Stimulated activated CD4-positive, alpha-beta T cell treated with anti-CD3 and anti-CD28 coated beads, Interleukin-4, amount 100 ng/mL, for 1 hour (primary cell): ENCODE results near the gene TTLL5.

Experiments used
- DNase-seq: peaks from one replicate; pipeline ENCODE4 v3.0.0-alpha.2; 2020

TTLL5 gene

DNA sequence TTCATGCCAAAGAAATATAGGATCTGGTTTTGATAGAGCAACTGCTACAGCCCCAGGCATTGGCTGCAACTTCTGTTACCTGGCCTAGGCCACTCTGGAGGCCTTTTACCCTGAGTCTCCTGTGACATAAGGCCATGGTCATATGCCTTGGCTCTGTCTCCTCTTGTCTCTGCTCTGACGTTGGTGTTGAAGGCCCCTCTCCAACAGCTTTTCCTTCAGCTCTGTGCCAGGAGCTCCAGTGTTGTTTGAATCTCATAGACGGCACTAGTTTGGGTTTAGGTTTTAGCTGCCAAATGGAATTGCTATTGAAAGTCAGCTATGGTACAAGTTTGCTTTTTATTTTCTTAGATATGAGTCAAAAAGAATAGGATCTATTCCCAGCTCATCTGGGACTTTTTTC, 41.1 kb downstream of the TTLL5 start:
- DNase-seq: no peak

DNA sequence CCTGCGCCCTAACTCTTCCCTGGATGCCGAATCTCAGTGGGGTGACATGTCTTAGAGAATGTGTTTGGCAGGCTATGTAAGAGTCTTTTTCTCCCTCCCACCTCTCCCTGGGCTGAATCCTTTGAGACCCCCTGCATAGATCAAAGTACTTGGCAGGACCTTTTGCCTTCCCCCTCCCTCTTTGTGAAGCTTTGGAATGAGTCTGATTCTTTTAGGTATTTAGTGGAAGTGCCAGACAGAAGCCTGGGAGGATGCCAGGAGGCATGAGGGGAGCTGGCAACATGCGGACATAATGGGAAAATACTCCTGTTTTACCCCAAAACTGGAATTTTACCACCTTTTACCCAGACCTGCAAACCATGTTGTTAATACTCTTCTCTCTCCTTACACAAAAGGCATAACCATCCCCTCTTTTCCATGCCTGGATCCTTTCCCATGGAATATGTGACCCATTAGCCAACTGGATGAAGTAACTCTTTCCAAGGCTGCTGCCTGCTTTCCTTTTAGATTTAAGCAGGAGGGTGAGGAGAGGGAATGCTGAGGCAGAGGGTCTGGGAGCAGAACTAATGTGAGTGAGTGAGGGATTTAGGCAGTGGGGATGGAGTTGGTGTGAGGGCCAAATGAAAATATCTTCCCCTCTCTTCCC, 41.7 kb downstream of the TTLL5 start:
- no peak for DNase-seq

DNA sequence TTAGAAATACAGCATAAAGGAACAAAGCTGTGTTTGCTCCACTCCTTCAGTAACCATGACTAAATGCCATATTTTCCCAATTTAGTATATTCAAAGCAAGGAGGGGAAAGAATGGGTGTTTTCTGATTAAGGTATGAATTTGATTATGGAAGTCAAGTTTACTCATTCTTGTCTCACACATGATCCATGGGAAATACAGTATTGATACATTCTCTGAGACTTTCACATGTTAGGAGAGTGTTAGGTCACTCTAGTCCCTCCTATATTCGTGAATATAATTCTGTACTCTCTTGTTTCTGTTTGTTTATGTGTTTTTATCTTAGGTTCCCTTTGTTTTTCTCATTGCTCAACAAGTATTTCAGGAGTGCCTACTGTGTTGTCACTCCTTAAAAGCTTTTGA, 42.4 kb downstream of the TTLL5 start:
- no peak for DNase-seq

DNA sequence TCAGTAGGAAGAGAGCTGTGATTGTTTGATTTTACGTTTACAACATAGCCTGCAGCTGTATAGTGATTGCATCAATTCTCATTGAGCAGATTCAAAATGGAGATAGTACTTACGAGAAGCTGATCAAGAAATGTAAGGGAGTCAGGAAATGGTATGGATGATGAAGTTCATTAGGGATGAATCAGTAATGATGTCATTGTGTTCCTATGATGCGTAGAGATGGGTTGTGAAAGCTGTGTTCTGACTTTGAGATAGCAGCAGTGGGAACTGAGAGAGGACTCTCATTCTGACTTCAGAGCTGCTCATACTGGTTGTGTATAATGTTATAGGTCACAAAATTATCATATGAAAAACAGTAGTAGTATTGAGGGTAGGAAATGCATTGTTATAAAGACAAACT, 44.0 kb downstream of the TTLL5 start:
- DNase-seq: no peak

DNA sequence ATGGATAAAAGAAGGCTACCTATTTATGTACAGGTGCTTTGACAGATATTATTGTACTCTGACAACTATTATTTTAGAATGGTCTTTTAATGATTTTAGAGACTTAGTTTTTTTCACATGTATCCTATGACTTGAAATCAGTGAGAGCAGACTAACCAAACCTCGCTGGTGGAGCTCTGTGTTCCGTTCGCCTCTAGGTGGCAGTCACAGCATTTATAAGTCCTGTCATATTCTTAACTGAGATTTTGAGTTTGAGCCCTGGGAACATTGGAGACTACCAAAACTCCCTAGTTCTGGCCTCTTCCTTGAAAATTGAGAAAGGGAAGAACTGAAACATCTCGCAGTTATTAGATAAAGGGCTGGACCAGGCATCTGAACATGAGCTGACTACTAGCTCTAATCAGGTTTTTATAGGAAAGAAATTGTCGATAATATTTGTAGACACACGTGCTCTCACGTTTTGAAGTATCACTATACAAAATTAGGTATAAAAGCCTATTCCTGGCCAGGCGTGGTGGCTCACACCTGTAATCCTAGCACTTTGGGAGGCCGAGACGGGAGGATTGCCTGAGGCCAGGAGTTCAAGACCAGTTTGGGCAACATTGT, 48.3 kb downstream of the TTLL5 start:
- peak; percentile 57 for DNase-seq

DNA sequence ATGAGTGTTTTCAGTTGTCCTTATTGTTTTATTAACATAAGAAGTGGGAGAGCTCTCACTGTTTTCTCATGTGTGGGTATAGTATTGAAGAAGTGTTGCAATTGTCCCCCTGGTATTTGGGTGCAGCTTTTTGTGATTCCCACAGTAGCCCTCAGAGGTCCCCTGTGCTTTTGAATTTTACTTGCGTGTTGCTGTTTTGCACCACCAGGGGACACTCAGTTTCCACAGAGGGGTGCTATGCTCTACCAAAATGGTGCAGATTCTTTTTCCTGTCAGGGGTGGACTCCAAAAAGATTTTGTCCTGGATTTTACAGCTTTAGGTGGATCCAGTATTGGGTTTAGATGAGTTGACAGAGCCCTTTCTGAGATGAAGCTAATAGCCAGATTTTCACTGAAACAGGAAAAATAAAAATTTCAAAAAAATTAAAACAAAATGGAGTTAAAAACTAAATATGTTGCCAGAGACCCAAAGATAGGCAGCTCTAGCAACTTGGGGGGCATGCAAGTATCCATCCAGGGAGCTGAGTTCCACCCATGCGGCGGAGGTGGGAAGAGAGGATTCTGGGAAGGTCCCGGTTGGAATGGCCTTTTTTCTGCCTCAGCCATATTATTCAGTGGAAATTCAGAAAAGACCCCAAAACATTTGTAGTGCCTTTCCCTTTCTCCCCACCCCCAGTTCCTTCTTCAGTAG, 50.2 kb downstream of the TTLL5 start:
- no peak for DNase-seq

DNA sequence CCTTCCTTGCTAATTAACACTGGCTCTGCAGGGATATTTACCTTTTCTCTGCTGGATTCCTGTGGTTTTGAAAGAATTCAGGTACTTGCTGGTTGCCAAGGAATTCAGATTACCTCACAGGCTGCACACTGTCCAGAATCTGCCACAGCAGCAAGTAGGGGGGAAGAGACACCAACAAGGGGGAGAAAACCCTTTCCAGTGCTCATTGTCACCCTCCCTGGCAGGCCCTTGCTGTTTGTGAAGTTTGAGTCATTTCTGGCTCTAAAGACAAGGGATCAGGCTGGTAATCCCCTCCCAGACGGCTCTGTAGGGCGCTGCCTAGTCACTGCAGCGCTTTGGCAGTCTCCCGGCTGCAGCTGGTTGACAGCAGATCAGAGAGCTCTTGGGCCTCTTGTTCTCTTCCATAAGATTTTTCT, 50.8 kb downstream of the TTLL5 start:
- no peak for DNase-seq

DNA sequence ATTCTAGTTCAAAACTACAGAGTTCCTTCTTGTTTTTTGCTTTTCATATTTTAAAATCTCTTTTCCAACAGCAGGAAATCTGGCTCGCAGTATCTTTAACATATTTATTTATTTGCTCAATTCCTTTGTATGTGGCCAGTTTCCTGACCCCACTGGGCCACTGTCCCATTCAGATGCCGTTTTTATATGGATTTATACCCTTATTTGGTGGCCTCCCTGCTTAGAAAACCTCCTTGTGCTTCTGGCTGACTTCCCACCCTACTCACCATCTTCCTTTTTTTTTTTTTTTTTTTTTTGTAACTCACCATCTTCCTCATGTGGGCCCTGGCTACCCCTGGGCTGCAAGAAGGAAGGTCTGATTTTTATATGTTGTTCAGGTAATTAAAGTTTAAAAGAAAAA, 53.9 kb downstream of the TTLL5 start:
- no peak for DNase-seq

DNA sequence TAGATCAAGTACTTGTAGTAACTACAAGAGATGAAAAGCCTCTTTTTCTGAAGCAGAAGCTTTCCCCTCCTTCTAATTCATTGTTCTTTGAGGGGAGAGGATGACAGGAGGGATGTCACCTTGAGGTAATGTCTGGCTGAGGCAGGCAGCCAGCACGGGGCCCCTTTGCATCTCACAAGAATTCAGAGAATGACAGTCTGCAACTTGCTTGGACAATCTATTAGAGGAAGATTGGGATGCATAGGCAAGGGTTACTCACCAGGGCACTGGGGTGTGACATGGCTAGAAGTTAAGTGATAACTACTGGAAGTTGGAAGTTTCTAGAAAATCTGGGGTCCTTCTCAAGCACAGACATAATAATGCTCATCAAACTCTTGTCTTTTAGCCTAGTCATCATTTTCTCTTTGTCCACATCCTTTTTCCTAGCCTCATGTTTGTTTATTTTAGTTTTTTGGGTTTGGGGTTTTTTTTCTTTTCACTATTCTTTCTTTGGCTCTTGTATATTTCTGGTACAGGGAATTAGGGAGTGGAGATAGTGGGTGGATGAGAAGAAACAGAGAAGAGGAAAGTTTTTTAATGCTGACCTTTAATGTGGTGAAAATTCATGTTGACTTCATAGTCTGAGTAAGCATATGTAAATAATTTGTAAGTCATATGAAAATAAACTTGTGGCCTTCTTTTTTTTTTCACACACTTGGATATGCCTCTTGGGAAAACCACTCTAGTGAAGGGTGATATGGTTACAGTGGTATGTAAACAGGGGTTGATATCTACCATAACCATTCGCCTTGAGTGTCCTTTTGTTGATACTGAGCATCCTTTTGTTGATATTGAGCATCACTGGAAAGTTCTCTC, 55.1 kb downstream of the TTLL5 start:
- no peak for DNase-seq

DNA sequence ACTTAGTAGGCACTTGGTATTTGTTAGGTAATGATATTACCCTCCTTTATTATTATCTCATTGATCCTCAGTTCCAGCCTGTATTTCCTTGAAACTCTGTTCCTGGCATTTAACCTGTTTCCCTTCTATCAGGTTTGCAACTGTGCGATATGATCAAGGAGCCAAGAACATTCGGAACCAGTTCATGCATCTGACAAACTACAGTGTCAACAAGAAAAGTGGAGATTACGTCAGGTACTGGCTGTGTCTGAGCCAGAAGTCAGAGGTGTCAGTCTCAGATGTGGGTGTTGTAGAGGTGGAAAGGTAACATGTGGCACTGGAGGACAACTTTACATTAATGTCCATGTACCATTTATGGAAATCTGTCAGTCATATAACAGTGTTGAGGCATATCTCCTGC, 56.7 kb downstream of the TTLL5 start:
- DNase-seq: no peak

DNA sequence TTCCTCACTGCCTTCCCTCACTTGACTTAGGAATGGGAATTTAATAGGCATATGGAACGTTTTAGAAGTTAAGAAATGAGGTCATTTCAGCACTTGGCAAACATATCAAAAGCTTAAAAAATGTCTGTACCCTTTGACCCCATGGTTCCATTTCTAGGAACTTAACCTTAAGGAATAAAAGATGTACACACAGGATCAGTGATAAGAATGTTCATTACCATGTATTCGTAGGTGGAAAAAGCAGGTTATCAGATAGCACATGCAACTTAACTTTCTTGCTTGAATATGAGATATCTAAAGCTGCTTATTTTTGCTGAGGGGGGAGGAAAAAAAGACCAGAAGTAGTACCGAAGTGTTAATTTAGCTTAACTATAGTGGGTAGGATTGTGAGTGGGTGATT, 57.2 kb downstream of the TTLL5 start:
- no peak for DNase-seq

DNA sequence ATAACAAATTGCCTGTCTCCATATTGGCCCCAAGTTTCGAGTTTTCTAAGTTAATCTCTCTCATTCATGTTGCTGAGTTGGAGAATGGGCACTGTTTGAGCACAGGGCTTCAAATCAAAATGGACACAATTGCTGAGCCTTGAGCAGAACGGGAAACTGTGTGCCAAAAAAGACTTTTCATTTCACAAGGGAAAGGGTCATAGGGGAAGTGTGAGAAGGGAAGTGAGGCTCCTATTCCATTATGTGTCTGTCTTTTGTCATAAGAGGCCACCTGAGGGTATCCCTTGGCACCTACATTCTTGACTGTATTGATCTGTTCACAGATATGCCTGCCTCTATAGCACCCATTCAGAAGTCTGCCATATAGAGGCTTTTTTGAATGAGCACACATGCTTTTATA, 59.1 kb downstream of the TTLL5 start:
- no peak for DNase-seq

DNA sequence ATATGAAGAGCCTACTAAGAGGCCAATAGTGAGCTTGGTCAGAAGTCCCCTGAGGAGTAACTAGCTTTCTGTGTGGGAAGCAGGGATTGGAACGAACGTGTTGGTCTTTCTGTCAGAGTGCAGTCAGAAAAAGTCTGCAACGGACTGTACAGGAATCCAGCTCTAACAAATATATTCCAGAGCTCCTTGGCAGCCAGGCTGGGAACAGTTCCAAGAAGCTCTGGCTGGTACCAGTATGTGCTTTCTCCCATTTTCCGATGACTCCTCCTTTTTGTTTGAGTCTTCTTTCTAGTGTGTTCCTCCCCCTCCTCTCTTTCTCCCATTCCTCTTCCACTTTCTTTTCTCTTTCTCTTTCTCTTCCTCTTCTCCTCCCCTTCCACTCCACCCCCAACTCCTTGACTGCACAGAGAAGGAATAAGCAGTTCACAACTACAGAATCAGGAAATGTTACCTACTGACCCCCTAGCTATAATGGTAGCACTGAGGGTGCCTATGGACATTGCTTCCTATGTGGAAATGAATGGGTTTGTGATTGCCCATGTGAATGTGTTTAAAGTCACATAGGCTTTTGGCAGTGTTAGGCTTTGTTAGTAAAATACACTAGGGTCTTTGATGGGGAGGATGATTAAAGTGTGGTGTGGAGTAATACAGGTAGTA, 59.9 kb downstream of the TTLL5 start:
- no peak for DNase-seq

DNA sequence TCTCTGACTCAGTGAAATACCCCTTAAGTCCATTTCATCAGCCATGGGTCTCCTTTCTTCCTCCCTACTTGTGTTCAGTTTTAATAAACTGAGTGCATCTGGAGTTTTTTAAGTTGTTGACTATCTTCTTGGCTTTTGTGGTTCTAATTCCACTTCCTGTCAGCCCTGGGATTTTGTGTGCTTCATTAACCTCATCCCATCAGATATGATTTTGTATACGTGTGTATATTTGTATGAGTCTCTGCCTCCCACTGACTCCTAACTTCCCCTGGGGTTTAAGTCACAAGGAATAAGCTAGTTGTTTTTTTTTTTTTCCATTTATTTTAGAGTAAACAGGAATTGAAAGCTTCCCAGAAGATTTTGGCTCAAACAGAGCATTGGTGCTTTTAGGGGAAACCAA, 62.7 kb downstream of the TTLL5 start:
- no peak for DNase-seq

DNA sequence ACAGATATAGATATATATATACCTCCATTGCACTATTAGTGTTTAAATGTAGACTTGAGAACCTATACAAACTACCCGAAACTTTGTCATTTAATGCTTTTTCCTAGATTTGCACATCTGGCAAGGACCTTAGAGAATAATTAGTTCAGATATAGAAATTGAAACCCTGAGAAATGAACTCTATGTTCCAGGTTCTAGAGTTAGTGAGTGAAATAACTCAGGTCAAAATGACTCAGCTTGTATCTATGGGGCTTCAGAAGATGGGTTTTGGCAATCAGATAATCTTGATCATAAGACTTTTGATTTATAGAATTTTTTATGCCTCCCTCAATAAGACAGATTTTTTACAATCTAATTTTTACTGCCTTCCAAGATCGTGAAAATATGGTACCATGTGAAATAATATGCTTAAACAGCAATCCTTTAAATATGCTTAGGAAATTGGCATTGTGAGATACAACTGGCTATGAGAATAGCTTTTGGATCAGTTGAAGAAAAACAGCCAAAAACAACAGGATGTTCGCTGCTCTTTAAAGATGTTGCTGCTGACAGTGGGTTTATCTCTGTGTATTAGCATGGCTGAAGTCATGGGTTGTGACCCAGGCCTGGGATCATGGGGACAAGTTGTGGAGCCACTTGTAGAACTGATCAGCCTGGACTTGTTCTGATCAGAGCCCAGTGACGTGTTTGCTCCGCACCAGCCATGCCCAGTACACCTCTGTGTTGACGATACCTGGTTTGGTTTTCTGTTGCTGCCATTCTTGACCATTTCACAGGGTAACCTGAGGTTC, 63.6 kb downstream of the TTLL5 start:
- DNase-seq: no peak

DNA sequence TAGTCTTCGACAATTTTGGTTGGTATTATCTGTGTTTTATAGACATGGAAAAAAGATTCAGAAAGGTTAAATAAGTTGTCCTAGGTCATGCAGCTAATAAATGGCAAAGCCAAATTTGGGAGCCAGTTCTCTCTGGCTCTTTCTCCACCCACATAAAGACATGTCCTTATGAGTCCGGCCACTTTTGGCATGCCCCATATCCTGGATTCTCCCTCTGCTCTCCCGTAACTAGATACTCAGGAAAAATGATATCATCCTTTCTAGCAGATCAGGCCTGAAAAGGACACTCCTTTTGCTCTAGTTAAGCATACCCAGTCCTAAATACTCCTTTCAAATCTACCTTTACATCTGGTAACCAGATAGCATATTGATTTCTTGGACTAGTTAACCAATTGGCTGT, 64.4 kb downstream of the TTLL5 start:
- no peak for DNase-seq

DNA sequence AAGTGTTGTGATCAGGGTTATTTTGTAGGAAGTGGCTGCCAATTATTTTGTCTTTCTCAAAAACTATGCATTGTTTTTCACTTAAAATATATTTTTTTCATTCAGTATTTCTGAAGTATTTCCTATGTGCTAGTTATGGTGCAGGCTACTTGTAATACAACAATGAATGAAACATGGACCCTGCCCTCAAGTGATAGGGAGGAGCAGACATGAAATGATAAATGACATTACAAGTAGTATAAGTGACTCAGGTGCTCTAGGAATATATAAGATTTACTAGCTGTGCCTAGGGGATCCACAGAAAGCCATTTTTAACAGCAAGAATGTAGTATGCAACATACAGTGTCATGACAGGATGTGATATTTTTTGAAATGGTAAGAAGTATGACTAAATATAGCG, 65.3 kb downstream of the TTLL5 start:
- no peak for DNase-seq

DNA sequence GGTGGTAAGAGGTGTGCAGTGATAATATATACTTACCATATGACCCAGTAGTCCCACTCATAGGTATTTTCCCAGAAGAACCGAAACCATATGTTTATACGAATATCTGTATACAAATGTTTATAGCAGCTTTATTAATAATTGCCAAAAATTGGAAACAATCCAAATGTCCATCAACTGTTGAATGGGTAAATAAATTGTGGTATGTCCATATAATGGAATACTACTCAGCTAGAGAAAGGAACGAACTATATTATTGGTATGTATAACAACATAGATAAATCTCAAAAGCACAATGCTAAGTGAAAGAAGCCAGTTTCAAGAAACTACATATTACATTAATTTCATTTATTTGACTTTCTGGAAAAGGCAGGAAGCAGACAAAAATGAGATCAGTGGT, 66.1 kb downstream of the TTLL5 start:
- DNase-seq: no peak

DNA sequence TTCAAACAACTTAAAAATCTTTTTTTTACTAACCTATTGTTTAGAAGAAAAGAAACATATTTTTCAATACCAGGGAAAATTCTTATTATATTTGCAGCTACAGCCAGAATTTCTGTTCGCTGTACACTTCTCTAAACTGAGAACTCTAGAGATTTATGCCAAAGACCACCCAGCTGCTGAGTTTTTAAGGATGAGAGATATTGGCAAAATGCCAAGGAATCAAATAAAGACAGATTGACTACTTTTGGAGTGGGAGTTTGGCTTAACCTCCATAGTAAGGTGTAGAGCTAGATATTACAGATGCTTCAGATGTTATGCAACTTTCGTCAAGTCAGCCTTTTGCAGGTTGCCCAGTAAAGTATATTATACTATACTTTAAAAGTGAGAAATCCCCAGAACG, 71.8 kb downstream of the TTLL5 start:
- no peak for DNase-seq

DNA sequence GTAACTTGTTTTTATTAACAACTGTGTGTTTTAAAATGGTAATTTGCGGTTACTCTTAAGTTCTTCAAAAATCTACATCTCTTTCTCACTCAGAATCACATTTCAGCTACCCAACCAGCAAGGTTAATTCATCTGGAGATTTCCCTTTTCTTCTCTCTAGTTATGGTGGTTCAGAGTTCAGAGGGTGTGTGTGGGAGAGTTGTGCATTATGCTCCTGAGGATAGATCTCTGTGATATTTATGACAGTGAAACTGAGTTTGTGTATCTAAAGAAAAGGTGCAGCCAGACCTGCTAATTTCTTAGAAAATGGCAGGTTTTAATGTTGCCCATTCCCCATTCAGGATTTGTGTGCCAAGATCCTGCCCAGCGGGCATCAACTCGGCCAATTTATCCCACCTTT, 73.8 kb downstream of the TTLL5 start:
- DNase-seq: no peak

DNA sequence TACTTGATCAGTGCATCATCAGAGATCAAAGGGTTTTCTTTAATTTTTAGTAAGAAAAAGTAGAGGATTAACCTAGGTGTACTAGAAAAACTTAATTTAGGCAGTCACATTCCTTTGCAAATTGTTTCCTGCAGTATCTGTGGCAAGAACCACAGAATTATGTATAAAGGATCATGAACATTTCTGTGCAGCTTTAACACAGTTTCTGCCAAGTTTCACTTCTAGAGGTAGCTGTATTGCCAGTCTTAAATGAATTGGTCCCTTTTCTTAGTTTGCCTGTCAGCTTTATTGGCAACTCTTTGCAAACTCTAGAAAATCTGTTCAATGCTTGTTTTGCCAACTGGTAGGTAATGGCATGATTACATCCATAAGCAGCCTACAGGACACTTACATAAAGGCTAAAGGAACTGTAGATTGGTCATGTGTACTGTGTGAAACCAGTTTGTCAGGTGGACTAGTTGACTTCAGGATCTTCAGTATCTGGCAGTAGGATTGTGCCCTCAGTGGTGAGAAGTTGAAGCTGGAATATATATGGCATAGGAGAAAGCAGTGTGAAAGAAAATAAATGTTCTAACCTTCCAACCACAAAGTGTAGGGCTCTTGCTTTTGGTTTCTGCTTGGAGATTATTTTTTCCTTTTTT, 75.9 kb downstream of the TTLL5 start:
- no peak for DNase-seq

DNA sequence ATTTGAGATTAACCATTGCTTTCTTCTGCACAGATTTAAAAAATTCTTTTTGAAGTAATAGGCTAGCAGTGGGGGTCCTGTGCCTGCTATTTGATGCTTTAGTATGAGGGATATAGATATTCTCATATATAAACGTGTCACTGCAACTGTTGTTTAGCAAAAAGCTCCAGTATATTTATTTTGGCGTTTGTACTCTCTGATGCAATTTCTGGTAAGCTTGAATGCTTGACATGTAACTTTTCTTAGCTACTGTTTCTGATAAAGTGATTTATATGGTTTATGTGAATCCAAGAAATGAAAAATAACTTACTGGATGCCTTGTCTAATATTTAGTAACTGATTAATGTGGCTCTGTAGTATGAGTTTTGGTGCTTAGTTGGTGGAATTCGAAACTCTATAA, 77.1 kb downstream of the TTLL5 start:
- DNase-seq: no peak
